ENCODE measurements around the gene RTEL1. TPM values are rescaled to one million over a fixed set of nuclear protein-coding genes. Genes with fewer than 3 reads are reported as not detected.
A peak's percentile ranks its signal among the peaks of the same experiment; 100 is the strongest.

Gene RTEL1
- polyA plus RNA-seq, 1 donor from 2014 or later = 29.2 TPM

DNA sequence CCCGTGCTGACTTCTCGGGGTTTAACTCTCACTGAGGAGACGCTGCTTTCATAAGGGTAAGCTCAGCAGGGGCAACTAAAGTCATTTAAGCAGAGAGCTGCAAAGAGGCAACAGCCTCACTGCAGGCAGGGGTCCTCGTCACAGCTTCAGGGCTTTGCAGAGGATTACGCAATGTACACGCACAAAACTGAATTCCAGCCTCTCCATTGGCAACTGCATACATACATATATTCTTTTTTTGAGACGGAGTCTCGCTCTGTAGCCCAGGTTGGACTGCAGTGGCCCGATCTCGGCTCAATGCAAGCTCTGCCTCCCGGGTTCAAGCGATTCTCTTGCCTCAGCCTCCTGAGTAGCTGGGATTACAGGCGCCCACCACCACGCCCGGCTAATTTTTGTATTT is 33.6 kb upstream of the RTEL1 start:
- Histone ChIP-seq H3K79me2 (replicated peaks; ENCODE audit: insufficient read depth, low read length) (peaks cover 33% of the 10 kb centered on the region), H3F3A (ENCODE audit: insufficient read depth, low read length, poor library complexity, severe bottlenecking) (no peaks in the 10 kb centered on the region)
- TF ChIP-seq SMC3 (conservative IDR thresholded peaks at IDR 0.05; ENCODE audit: poor library complexity) (no peak), TAF1 (IDR thresholded peaks at IDR 0.05; ENCODE audit: low read depth) (no peak), CTCF (IDR thresholded peaks at IDR 0.05; ENCODE audit: poor library complexity, severe bottlenecking) (no peak), POLR2AphosphoS5 (IDR thresholded peaks at IDR 0.05) (no peak), EZH2 (IDR thresholded peaks at IDR 0.05; ENCODE audit: borderline replicate concordance, insufficient read depth, low read length, poor library complexity, severe bottlenecking) (no peak), MXI1 (conservative IDR thresholded peaks at IDR 0.05; ENCODE audit: poor library complexity, severe bottlenecking) (no peak), REST (IDR thresholded peaks at IDR 0.05; ENCODE audit: borderline replicate concordance) (no peak), EP300 (conservative IDR thresholded peaks at IDR 0.05; ENCODE audit: poor library complexity, severe bottlenecking) (no peak), RAD21 (conservative IDR thresholded peaks at IDR 0.05) (no peak)

GRCh38 chr20:63625771-63626423 is 32.2 kb upstream of the RTEL1 start:
- Histone ChIP-seq H3K9me3 (ENCODE audit: low read length) (no peaks in the 10 kb centered on the region), H3K4me3 (ENCODE audit: low read length) (peak overlapping the region; percentile 77), H3K27me3 (ENCODE audit: insufficient read depth, low read depth, low read length) (no peaks in the 10 kb centered on the region), H3K27ac (ENCODE audit: low read length) (peak overlapping the region; percentile 74), H4K20me1 (ENCODE audit: insufficient read depth) (no peaks in the 10 kb centered on the region), H3K79me2 (replicated peaks; ENCODE audit: insufficient read depth, low read length) (peaks cover 33% of the 10 kb centered on the region), H3K9me2 (ENCODE audit: insufficient read depth, low read length) (no peaks in the 10 kb centered on the region), H3K36me3 (ENCODE audit: insufficient read depth, low read length) (no peaks in the 10 kb centered on the region), H3K4me2 (ENCODE audit: low read length) (peak overlapping the region; percentile 48), H3K9ac (ENCODE audit: low read length) (peak overlapping the region; percentile 88), H2AFZ (ENCODE audit: low read depth, low read length) (peak overlapping the region; percentile 45), H3F3A (ENCODE audit: insufficient read depth, low read length, poor library complexity, severe bottlenecking) (no peaks in the 10 kb centered on the region)
- TF ChIP-seq POLR2AphosphoS5 (IDR thresholded peaks at IDR 0.05) (no peak), CTCF (IDR thresholded peaks at IDR 0.05; ENCODE audit: poor library complexity, severe bottlenecking) (no peak), MXI1 (conservative IDR thresholded peaks at IDR 0.05; ENCODE audit: poor library complexity, severe bottlenecking) (no peak), SMC3 (conservative IDR thresholded peaks at IDR 0.05; ENCODE audit: poor library complexity) (no peak), TAF1 (IDR thresholded peaks at IDR 0.05; ENCODE audit: low read depth) (no peak), EZH2 (IDR thresholded peaks at IDR 0.05; ENCODE audit: borderline replicate concordance, insufficient read depth, low read length, poor library complexity, severe bottlenecking) (no peak), RAD21 (conservative IDR thresholded peaks at IDR 0.05) (no peak), REST (IDR thresholded peaks at IDR 0.05; ENCODE audit: borderline replicate concordance) (no peak), EP300 (conservative IDR thresholded peaks at IDR 0.05; ENCODE audit: poor library complexity, severe bottlenecking) (no peak)

More for the DNA sequence above, 33.6 kb upstream of the RTEL1 start:
- H3K27me3 ChIP-seq (ENCODE audit: insufficient read depth, low read depth, low read length) = no peaks in the 10 kb centered on the region
- no peaks in the 10 kb centered on the region for H4K20me1 ChIP-seq (ENCODE audit: insufficient read depth)
- H3K36me3 ChIP-seq (ENCODE audit: insufficient read depth, low read length) = no peaks in the 10 kb centered on the region
- no peak overlapping the region for H3K27ac ChIP-seq (ENCODE audit: low read length)
- H3K4me3 ChIP-seq (ENCODE audit: low read length) = no peak overlapping the region
- H2AFZ ChIP-seq (ENCODE audit: low read depth, low read length) = no peak overlapping the region
- no peaks in the 10 kb centered on the region for H3K9me2 ChIP-seq (ENCODE audit: insufficient read depth, low read length)
- no peaks in the 10 kb centered on the region for H3K9me3 ChIP-seq (ENCODE audit: low read length)
- H3K4me2 ChIP-seq (ENCODE audit: low read length) = no peak overlapping the region
- no peak overlapping the region for H3K9ac ChIP-seq (ENCODE audit: low read length)
